Activated CD4-positive, alpha-beta T cell treated with anti-CD3 and anti-CD28 coated beads, Interleukin-2, amount 10 ng/mL, durations not matched to agents 24 days and 14 days (primary cell): ENCODE measurements around the gene MAK. TPM values are rescaled to one million over a fixed set of nuclear protein-coding genes. Genes with fewer than 3 reads are reported as not detected.
"Not testable (repeated sequence)": the region's sequence is repeated elsewhere in the genome, so short reads cannot be mapped to it uniquely, and the experiment has no call there.

Source experiments
- DNase-seq: peaks from one replicate; pipeline ENCODE4 v3.0.0; 2022
- H3K27ac Mint-ChIP-seq: one replicate; pipeline ENCODE4 v1.8.0; 2022; ENCODE audit warnings: mild to moderate bottlenecking, mixed read lengths
- H3K27me3 Mint-ChIP-seq: one replicate; pipeline ENCODE4 v1.8.0; 2022; ENCODE audit warnings: mixed read lengths
- H3K36me3 Mint-ChIP-seq: one replicate; pipeline ENCODE4 v1.8.0; 2022; ENCODE audit warnings: low read depth, mild to moderate bottlenecking, mixed read lengths
- H3K4me1 Mint-ChIP-seq: one replicate; pipeline ENCODE4 v1.8.0; 2021; ENCODE audit warnings: mixed read lengths
- H3K4me3 Mint-ChIP-seq: one replicate; pipeline ENCODE4 v1.8.0; 2022; ENCODE audit warnings: mild to moderate bottlenecking, moderate library complexity, mixed read lengths
- H3K9me3 Mint-ChIP-seq: one replicate; pipeline ENCODE4 v1.8.0; 2021; ENCODE audit warnings: mixed read lengths
- intact Hi-C: fragments of 100-400 bp; cut with micrococcal nuclease; formaldehyde crosslinking; loops from one replicate; pipeline ENCODE4 v1.15.1; 2023
- total RNA-seq: library from RNA; stranded (reverse); gene quantifications from 2 replicates; pipeline ENCODE4 v1.2.3, GENCODE V29; 2022

The MAK gene
- total RNA-seq, 1 donor from 2014 or later = 0.58 TPM

GRCh38 chr6:10722820-10723566, 115.3 kb downstream of the MAK start, which contains the start of gene TMEM14C:
TMEM14C (plus strand) TSS chr6:10723070; CDS start chr6:10724614, 1,544 bp downstream.
- H3K4me3 Mint-ChIP-seq = peak within 1 kb of the TSS; percentile 89
- peak; percentile 97 for DNase-seq
- H3K9me3 Mint-ChIP-seq = peaks cover 3% of the 10 kb centered on the region
- no peaks in the 10 kb centered on the region for H3K27me3 Mint-ChIP-seq
- H3K27ac Mint-ChIP-seq = peak within 1 kb of the TSS; percentile 93
- intact Hi-C loops = loop anchor here (1.0 to 10.0 kb wide), 6 partner anchors 24 to 1289 kb away; partner anchors contain the start of genes C6orf52, HIVEP1, MAK and PAK1IP1
- peaks cover 27% of the 10 kb centered on the region for H3K4me1 Mint-ChIP-seq
- peaks cover 15% of the 10 kb centered on the region for H3K36me3 Mint-ChIP-seq

- H3K36me3 Mint-ChIP-seq = peaks cover 14% of the 10 kb centered on the region
- no peaks in the 10 kb centered on the region for H3K27me3 Mint-ChIP-seq
- H3K4me1 Mint-ChIP-seq = peaks cover 27% of the 10 kb centered on the region
- DNase-seq = no peak
- intact Hi-C loops = loop anchor here (1.0 to 10.0 kb wide), 3 partner anchors 116 to 1290 kb away; partner anchors contain the start of genes HIVEP1 and MAK
- peak overlapping the region; percentile 93 for H3K27ac Mint-ChIP-seq
- peaks cover 3% of the 10 kb centered on the region for H3K9me3 Mint-ChIP-seq
- H3K4me3 Mint-ChIP-seq = peak overlapping the region; percentile 89
Observed at GRCh38 chr6:10722570-10722819, 115.8 kb downstream of the MAK start.

- H3K27ac Mint-ChIP-seq = peak overlapping the region; percentile 93
- no peaks in the 10 kb centered on the region for H3K27me3 Mint-ChIP-seq
- H3K4me3 Mint-ChIP-seq = peak overlapping the region; percentile 89
- H3K9me3 Mint-ChIP-seq = peaks cover 3% of the 10 kb centered on the region
- DNase-seq = peak; percentile 61
- peaks cover 27% of the 10 kb centered on the region for H3K4me1 Mint-ChIP-seq
- intact Hi-C loops = loop anchor here (1.0 to 10.0 kb wide), 3 partner anchors 116 to 1290 kb away; partner anchors contain the start of genes HIVEP1 and MAK
- peaks cover 14% of the 10 kb centered on the region for H3K36me3 Mint-ChIP-seq
Observed at GRCh38 chr6:10721850-10722569, 116.3 kb downstream of the MAK start.

- Mint-ChIP-seq H3K36me3 (peaks cover 14% of the 10 kb centered on the region), H3K27ac (peak overlapping the region; percentile 93), H3K4me1 (peaks cover 27% of the 10 kb centered on the region), H3K4me3 (peak overlapping the region; percentile 89)
- H3K27me3 Mint-ChIP-seq, H3K9me3 Mint-ChIP-seq: not testable (repeated sequence)
- DNase-seq = peak; percentile 77
- intact Hi-C loops = loop anchor here (5.0 to 10.0 kb wide), 2 partner anchors 316 to 1291 kb away; partner anchors contain the start of gene HIVEP1
Observed at GRCh38 chr6:10720960-10721849, 117.1 kb downstream of the MAK start.

GRCh38 chr6:10720265-10720959, 117.9 kb downstream of the MAK start:
- Mint-ChIP-seq H3K27me3 (no peaks in the 10 kb centered on the region), H3K4me1 (peaks cover 25% of the 10 kb centered on the region), H3K27ac (peak overlapping the region; percentile 93), H3K9me3 (peaks cover 3% of the 10 kb centered on the region), H3K4me3 (peak overlapping the region; percentile 89), H3K36me3 (peaks cover 11% of the 10 kb centered on the region)
- DNase-seq = peak; percentile 91
- intact Hi-C loops = loop anchor here (5.0 to 10.0 kb wide), 2 partner anchors 316 to 1292 kb away; partner anchors contain the start of gene HIVEP1

- intact Hi-C loops = loop anchor here (5.0 to 10.0 kb wide), 2 partner anchors 315 to 1292 kb away; partner anchors contain the start of gene HIVEP1
- Mint-ChIP-seq H3K27me3 (no peaks in the 10 kb centered on the region), H3K27ac (peak overlapping the region; percentile 90), H3K9me3 (peaks cover 3% of the 10 kb centered on the region), H3K4me3 (peak overlapping the region; percentile 89), H3K4me1 (peaks cover 25% of the 10 kb centered on the region), H3K36me3 (peaks cover 9% of the 10 kb centered on the region)
- DNase-seq = no peak
Observed at GRCh38 chr6:10719964-10720264, 118.4 kb downstream of the MAK start.

GRCh38 chr6:10719296-10719963, 118.9 kb downstream of the MAK start:
- DNase-seq = peak; percentile 85
- intact Hi-C loops = no loop called here
- H3K4me1 Mint-ChIP-seq = peaks cover 24% of the 10 kb centered on the region
- peaks cover 9% of the 10 kb centered on the region for H3K36me3 Mint-ChIP-seq
- peaks cover 3% of the 10 kb centered on the region for H3K9me3 Mint-ChIP-seq
- H3K4me3 Mint-ChIP-seq = peak overlapping the region; percentile 89
- H3K27ac Mint-ChIP-seq = peak overlapping the region; percentile 90
- no peaks in the 10 kb centered on the region for H3K27me3 Mint-ChIP-seq

GRCh38 chr6:10713962-10714361, 124.4 kb downstream of the MAK start:
- Mint-ChIP-seq H3K4me1 (peaks cover 3% of the 10 kb centered on the region), H3K9me3 (peaks cover 3% of the 10 kb centered on the region), H3K4me3 (no peak overlapping the region), H3K27me3 (no peaks in the 10 kb centered on the region), H3K36me3 (peaks cover 24% of the 10 kb centered on the region), H3K27ac (no peak overlapping the region)
- no peak for DNase-seq
- intact Hi-C loops = no loop called here

Other genes starting within 250 kb of the MAK start
- gene C6orf52, start 143.9 kb downstream of the MAK start, total RNA-seq = 2.2 and 3.0 TPM in 2 replicates
- 39.1 TPM in 2 replicates for gene PAK1IP1, start 143.6 kb downstream of the MAK start, total RNA-seq
- 65.0 and 67.7 TPM in 2 replicates for gene TMEM14C, start 115.5 kb downstream of the MAK start, total RNA-seq
- gene TMEM14B, start 90.7 kb downstream of the MAK start, total RNA-seq = 94.0 and 98.0 TPM in 2 replicates
- not detected in 2 replicates for gene GCM2, start 43.5 kb upstream of the MAK start, total RNA-seq
- gene SYCP2L, start 48.5 kb upstream of the MAK start, total RNA-seq = not detected in 2 replicates
- not detected in 2 replicates for gene ELOVL2, start 205.8 kb upstream of the MAK start, total RNA-seq